Right lung (tissue), 5 donors: ENCODE data around the gene MAP4K2. TPM values are rescaled to one million over a fixed set of nuclear protein-coding genes. Genes with fewer than 3 reads are reported as not detected.

ENCODE experiments used
- DNase-seq, 2 donors: peaks; one replicate each; pipeline ENCODE4 v3.0.0-alpha.2; 2013
- polyA plus RNA-seq, 5 donors: library from polyadenylated mRNA; unstranded; fragments of 120-200 nt; gene quantifications; one replicate each; pipeline versions ENCODE4 v1.2.1 to v1.2.3, GENCODE V29; 2013; ENCODE audit warnings: inconsistent platforms in 1 of 5, low replicate concordance in 1 of 5; ENCODE audit not compliant: insufficient read length in 5 of 5, insufficient read depth in 1 of 5

The MAP4K2 gene
- polyA plus RNA-seq, 5 donors: 31.6 to 46.6 (median 42.1) TPM

DNA sequence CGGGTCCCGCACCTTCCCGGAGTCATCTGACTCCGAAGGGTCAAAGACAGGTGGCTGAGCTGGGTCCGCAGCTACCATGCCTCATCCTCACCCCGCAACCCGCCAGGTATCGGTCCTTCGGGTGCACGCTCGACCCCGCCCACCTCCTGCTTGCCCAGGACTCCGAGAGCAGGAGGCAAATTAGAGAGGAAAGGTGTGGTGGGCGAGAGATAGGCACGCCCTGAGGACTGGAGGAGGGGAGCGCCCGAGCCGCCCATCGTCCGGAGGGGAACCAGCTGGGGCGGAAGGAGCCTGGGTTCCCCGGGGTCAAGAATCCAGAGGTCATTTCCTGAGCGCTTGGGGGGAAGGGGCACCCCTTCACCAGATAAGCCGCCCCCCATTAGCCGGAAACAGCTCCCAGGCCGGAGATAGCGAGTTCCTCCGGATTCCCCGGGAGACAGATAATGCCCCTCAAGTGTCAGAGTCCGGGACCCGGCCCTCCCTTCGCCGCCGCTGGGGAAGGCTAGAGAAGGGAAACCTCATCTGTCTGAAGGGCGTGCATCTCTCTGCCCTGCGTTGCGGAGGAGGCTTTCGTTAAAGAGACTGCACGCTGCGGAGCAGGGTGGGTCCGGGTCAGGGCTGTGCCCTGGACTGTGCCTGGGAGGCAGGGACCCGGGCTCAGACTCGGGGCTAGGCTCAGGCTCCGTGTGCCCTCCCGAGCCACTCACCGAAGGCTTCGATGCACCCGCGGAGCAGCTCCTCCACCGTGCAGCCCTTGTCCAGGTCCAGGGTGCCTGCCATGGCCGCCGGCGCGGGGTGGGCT is 60.7 kb downstream of the MAP4K2 start:
- DNase-seq: no peak

DNA sequence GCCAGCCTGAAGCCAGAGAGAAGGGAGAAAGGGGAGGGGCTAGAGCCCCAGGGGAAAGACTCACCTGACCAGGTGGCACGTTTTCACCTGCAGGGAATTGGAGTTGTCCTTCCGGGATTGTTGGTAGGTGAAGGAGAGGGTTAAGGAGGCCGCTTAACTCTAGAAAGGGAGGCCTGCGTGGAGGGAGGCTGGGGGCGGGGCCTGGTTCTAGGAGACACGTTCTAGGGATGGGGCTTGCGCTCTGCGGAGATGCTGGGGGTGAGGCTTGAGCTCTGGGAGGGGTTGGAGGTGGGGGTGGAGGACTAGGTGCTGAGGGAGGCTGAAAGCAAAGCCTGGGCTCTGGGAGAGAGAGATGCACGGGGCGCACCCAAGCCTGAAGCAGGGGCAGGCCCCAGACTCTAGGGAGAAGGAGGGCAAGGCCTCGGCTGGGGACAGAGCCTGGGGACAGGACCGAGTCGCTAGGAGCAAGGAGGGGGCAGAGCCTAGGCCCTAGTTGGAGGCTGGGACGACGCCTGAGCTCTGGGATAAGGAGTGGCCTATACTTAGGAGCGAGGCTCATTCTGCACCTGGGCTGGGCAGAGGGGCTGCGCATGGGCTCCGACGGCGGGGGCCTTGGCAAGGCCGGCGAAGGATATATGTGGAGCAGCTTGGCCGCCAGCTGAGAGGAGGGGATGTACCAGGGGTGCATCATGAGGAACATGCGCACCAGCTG is 61.5 kb downstream of the MAP4K2 start:
- DNase-seq: no peak

DNA sequence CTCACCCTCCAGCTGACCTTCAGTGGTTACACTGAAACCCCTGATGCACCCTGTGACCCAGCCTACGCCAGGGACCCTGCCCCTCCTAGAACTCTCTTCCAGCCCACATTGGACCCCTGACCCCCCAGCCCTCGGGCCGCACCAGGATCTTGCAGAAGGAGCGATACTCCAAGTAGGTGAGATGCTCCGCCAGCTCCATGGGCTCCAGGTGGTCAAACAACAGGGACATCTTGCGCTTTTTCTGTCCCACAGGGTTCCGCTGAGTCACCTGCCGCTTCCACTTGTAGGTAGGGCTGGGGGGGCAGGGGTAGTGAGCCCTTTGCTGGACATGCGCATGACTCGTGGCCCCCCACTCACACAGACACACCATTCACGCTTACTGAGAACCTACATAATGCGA is 63.1 kb downstream of the MAP4K2 start:
- DNase-seq: no peak

DNA sequence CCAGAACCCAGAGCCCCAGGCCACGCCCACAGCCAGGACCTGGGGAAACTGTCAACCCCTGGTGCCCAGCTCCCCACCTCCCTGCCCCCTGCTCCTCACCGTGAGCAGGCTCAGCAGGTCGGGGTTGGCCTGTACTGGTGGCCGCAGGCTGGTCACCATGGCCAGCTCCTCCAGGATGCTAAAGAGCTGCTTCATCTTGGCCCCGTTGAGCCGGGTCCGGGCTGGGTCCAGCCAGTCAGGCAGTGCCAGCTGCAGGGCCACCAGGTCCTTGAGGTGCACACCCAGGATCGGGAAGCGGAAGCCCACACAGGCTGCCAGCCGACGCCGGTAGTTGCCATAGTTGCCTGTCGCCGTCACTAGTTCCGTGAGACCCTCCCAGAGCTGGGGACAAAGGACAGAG is 66.4 kb downstream of the MAP4K2 start:
- no peak for DNase-seq

DNA sequence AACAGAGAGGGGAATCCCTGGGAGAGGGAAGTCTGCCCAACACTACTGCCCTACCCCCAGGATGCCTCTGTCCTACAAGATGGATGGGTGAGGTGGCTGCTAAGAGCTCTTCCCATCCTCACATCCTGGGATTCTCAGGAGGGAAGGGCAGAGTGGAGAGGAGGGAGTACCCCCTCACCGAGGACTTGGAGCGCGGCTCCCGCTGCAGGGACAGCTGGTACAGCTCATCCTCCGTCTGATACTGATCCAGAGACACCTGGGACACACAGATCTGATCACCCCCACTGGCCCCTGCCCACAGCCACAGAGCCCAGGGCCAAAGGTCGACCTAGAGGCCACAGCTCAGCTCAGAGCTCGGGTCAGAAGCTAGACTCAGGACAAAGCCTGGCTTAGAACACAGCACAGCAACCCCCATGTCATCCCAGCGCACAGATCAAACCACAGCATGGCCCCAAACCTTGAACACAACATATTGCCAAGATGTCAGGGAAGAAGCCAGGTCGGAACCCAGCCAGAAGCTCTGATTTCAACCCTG is 67.2 kb downstream of the MAP4K2 start:
- no peak for DNase-seq

Other genes with a start within 250 kb of the MAP4K2 start
- gene SLC22A11, start 247.3 kb downstream of the MAP4K2 start, polyA plus RNA-seq: under 1 TPM in 3 of 5 donors, not detected in 2; 0.09 TPM
- gene SLC22A12, start 212.0 kb downstream of the MAP4K2 start, polyA plus RNA-seq: not detected
- gene NRXN2, start 80.0 kb downstream of the MAP4K2 start, polyA plus RNA-seq: 10 to 100 TPM in 2 of 5 donors, 1 to 10 TPM in 3; 6.3 to 18.3 (median 9.1) TPM
- gene RASGRP2, start 59.1 kb downstream of the MAP4K2 start, polyA plus RNA-seq: 10 to 100 TPM in 2 of 5 donors, 1 to 10 TPM in 3; 6.5 to 10.7 (median 9.9) TPM
- gene PYGM, start 43.2 kb downstream of the MAP4K2 start, polyA plus RNA-seq: 10 to 100 TPM in 1 of 5 donors, 1 to 10 TPM in 4; 1.7 to 12.9 (median 2.7) TPM
- gene SF1, start 24.7 kb downstream of the MAP4K2 start, polyA plus RNA-seq: 100 to 1,000 TPM; 394 to 497 (median 409) TPM
- 10 to 100 TPM; 30.3 to 48.5 (median 37.1) TPM for gene MEN1, start 7.3 kb upstream of the MAP4K2 start, polyA plus RNA-seq
- 1 to 10 TPM; 5.6 to 10.0 (median 8.5) TPM for gene CDC42BPG, start 41.4 kb upstream of the MAP4K2 start, polyA plus RNA-seq
- gene EHD1, start 75.4 kb upstream of the MAP4K2 start, polyA plus RNA-seq: 10 to 100 TPM; 38.4 to 65.5 (median 49.2) TPM
- 10 to 100 TPM; 10.3 to 25.1 (median 15.9) TPM for gene ATG2A, start 114.0 kb upstream of the MAP4K2 start, polyA plus RNA-seq
- 10 to 100 TPM; 10.4 to 18.2 (median 13.5) TPM for gene PPP2R5B, start 121.5 kb upstream of the MAP4K2 start, polyA plus RNA-seq
- gene GPHA2, start 132.7 kb upstream of the MAP4K2 start, polyA plus RNA-seq: under 1 TPM in 3 of 5 donors, not detected in 2; 0.15 to 0.27 (median 0.24) TPM
- not detected for gene MAJIN, start 168.9 kb upstream of the MAP4K2 start, polyA plus RNA-seq
- 1 to 10 TPM; 3.3 to 4.3 (median 3.9) TPM for gene BATF2, start 193.8 kb upstream of the MAP4K2 start, polyA plus RNA-seq
- 10 to 100 TPM; 39.1 to 77.6 (median 48.9) TPM for gene ARL2, start 210.9 kb upstream of the MAP4K2 start, polyA plus RNA-seq
- 10 to 100 TPM; 19.8 to 29.3 (median 24.4) TPM for gene SNX15, start 224.2 kb upstream of the MAP4K2 start, polyA plus RNA-seq
- 10 to 100 TPM in 3 of 5 donors, 1 to 10 TPM in 2; 8.9 to 16.8 (median 10.4) TPM for gene SAC3D1, start 238.0 kb upstream of the MAP4K2 start, polyA plus RNA-seq